Fibroblast of mammary gland (primary cell): ENCODE data around the gene LDAH.

Source experiments
- DNase-seq: peaks from one replicate; pipeline ENCODE4 v3.0.0-alpha.2; 2010; ENCODE audit warnings: low read depth
- H3K4me3 ChIP-seq: 2 replicates; pipeline ENCODE4 v1.5.1; 2011; ENCODE audit warnings: low read depth, mild to moderate bottlenecking, low read length, moderate library complexity; ENCODE audit not compliant: control insufficient read depth
- TF ChIP-seq, protein P1 (sequence below): conservative IDR thresholded peaks from 2 replicates; pipeline ENCODE4 v1.5.1; 2011; ENCODE audit warnings: low read depth, low read length, inconsistent platforms; ENCODE audit not compliant: control insufficient read depth, insufficient read depth

Gene LDAH

DNA sequence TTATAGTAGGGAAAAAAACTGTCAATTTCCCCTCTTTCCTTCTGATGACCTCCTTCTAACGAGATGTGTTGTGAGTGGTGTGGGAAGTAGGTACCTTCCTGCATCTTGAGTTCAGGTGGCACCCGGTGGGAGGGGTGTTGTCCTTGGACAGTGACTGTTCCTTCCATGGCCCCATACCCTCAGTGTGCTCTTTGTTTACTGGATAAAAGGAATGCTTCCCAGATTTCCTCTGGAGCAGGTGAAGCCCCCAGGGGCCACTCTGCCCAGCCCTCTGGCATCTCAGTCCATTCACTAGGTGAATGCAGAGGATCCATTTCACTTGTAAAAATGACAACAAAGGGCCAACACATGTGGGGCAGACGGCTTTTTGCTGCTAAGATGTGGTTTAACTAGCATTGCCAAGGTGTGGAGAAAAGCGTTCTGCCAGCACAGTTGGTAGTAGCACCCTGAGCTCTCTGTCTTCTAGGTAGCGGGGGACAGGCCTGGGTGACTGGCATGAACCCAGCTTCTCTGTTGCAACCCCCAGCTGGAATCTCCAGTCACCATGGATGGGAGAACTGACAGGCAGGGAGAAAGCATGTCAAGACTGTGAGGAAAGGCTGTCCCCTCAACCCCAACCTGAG is 149.1 kb downstream of the LDAH start:
- no peak overlapping the region for H3K4me3 ChIP-seq
- TF ChIP-seq, protein P1, sequence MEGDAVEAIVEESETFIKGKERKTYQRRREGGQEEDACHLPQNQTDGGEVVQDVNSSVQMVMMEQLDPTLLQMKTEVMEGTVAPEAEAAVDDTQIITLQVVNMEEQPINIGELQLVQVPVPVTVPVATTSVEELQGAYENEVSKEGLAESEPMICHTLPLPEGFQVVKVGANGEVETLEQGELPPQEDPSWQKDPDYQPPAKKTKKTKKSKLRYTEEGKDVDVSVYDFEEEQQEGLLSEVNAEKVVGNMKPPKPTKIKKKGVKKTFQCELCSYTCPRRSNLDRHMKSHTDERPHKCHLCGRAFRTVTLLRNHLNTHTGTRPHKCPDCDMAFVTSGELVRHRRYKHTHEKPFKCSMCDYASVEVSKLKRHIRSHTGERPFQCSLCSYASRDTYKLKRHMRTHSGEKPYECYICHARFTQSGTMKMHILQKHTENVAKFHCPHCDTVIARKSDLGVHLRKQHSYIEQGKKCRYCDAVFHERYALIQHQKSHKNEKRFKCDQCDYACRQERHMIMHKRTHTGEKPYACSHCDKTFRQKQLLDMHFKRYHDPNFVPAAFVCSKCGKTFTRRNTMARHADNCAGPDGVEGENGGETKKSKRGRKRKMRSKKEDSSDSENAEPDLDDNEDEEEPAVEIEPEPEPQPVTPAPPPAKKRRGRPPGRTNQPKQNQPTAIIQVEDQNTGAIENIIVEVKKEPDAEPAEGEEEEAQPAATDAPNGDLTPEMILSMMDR, result no peak
- no peak for DNase-seq

DNA sequence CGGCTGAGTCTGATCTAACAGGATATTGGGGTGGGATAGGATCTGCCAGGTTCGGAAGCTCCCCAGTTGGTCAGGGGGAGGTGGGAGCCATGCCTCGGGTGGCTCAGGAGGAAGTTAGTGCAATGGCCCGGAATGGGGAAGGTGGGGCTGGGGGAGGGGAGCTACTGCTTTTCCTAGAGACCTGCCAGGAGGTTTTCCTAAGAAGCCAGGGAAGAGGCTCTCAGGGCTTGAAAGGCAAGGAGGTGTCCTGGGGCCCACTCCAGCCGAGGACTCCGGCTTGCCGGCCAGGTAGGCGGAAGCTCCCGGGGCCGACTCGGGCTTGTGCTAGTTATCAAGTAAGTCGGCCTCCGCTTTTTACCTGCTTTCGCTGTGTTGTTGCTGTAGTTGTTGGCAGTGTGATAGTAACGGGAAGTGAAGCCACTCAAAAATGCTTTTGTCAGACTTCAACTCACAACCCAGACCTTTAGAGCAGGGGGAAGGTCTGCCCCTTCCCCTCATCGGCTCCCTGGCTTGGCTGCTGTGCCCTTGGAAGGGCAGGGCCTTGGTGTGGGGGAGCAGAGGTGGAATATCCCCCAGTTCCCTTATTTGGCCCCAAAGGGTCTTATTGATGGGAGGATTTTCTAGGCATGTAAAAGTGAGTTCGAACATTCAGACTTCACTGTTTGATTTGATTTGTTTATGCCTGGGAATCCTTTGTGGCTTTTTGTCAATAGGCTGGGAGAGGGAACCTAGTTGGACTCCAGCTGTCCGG is 150.5 kb downstream of the LDAH start:
- H3K4me3 ChIP-seq, result no peak overlapping the region
- no peak for DNase-seq
- TF ChIP-seq, protein P1, result no peak

DNA sequence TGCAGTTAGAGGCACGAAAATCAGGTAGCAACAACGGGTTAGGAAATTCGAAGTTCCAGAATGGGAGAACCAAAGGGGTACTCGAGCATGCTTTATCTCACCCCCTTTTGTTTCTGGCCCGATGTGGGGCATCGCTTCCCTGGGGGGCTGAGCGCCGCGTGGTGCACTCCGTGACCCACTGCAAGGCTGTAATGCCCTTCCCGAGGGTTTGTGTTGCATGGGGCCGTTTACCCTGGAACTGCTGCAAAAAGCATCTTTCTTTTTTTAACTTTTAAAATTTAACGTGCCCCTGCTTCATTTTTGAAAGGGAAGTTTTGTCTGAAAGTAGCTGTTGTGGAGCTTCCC is 151.2 kb downstream of the LDAH start:
- no peak for DNase-seq
- TF ChIP-seq, protein P1, result no peak
- no peak overlapping the region for H3K4me3 ChIP-seq

DNA sequence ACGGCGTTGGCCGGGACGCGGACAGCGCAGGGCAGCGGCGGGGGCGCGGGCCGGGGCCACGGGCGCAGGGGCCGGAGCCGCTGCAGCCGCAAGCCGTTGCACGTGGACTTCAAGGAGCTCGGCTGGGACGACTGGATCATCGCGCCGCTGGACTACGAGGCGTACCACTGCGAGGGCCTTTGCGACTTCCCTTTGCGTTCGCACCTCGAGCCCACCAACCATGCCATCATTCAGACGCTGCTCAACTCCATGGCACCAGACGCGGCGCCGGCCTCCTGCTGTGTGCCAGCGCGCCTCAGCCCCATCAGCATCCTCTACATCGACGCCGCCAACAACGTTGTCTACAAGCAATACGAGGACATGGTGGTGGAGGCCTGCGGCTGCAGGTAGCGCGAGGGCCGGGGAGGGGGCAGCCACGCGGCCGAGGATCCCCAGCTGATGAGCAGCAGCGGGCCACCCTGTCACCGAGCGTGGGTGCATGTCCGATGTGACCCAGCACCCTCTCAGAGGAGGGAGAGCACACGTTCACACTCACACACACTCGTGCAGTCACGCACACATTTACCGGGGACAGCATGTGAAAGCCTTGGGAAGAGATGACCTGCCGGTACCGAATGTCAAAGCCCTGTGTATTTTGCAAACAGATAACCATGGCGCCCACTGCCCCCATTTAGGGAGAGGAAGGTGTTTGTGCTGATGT is 151.7 kb downstream of the LDAH start:
- TF ChIP-seq, protein P1, result no peak
- H3K4me3 ChIP-seq, result no peak overlapping the region
- no peak for DNase-seq

DNA sequence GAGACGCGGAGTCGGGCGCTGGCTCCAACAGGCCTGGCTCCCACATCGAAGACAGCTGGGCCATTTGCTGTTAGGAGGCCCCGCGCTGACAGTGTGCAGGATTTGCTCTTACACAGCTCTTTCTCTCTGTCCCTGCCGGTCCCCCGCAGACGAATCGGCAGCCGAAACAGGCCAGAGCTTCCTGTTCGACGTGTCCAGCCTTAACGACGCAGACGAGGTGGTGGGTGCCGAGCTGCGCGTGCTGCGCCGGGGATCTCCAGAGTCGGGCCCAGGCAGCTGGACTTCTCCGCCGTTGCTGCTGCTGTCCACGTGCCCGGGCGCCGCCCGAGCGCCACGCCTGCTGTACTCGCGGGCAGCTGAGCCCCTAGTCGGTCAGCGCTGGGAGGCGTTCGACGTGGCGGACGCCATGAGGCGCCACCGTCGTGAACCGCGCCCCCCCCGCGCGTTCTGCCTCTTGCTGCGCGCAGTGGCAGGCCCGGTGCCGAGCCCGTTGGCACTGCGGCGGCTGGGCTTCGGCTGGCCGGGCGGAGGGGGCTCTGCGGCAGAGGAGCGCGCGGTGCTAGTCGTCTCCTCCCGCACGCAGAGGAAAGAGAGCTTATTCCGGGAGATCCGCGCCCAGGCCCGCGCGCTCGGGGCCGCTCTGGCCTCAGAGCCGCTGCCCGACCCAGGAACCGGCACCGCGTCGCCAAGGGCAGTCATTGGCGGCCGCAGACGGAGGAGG is 152.4 kb downstream of the LDAH start:
- H3K4me3 ChIP-seq, result no peak overlapping the region
- no peak for DNase-seq
- TF ChIP-seq, protein P1, result no peak

DNA sequence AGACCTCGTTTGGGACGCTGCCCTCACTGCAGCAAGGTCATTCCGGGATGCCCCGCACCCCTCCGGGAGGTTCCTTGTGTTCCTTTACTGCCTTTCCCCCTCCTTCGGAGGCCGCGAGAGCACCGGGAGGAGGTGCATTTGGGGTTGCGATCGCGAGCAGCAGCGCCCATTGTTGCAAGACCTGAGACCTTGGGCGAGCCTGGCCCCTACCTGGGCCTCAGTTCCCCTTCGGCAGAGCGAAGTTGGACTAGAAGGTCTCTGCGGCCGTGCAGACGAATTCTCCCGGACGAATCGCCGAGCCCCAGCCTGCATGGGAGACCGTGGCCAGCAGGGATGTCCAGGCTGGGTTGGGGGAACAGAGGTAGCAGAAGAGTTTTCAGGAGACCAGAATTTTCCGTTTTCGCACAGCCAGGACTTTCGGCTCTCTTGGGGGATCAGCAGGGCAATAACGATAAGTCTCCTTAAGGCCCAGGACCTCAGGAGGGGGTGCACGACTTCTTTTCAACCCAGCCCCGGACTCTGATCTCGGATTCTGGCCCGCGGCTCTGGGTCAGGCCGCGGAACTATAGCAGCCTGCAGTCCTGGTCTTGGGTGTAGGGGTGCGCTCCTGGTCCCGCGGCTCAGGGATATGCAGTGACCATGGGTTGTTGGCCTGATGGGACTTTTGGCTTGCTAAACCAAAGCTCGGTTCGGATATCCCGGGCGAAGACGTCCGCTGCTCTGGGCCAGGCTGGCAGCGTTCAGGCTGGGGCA is 153.2 kb downstream of the LDAH start:
- TF ChIP-seq, protein P1, result no peak
- no peak overlapping the region for H3K4me3 ChIP-seq
- no peak for DNase-seq
